EH (cell line): ENCODE data around the gene METTL1.
A peak's percentile ranks its signal among the peaks of the same experiment; 100 is the strongest.
"Not testable (repeated sequence)": the region's sequence is repeated elsewhere in the genome, so short reads cannot be mapped to it uniquely, and the experiment has no call there.

Experiments
- DNase-seq: peaks from one replicate; pipeline ENCODE4 v3.0.0-alpha.2; 2015; ENCODE audit warnings: low read depth

METTL1 gene

GRCh38 chr12:57771873-57772428 is at the start of gene METTL1:
Gene METTL1, minus strand, starts transcription at chr12:57772105. Its CDS starts 22 bp downstream, at chr12:57772083.
- peak; percentile 97 for DNase-seq

GRCh38 chr12:57821015-57821414 is 49.1 kb upstream of the METTL1 start:
- not testable (repeated sequence) for DNase-seq

GRCh38 chr12:57820119-57820518 is 48.2 kb upstream of the METTL1 start:
- DNase-seq = not testable (repeated sequence)

GRCh38 chr12:57817990-57818331 is 46.1 kb upstream of the METTL1 start:
- not testable (repeated sequence) for DNase-seq

GRCh38 chr12:57817261-57817989 is 45.5 kb upstream of the METTL1 start:
- no peak for DNase-seq

- peak; percentile 28 for DNase-seq
These were observed 44.9 kb upstream of the METTL1 start for GRCh38 chr12:57816855-57817151.

GRCh38 chr12:57816001-57816854 is 44.3 kb upstream of the METTL1 start:
- DNase-seq = peak; percentile 36

- no peak for DNase-seq
These were observed 43.5 kb upstream of the METTL1 start for GRCh38 chr12:57815177-57816000.

- DNase-seq = peak; percentile 41
These were observed 42.3 kb upstream of the METTL1 start for GRCh38 chr12:57813971-57814772.

- DNase-seq = no peak
These were observed 41.4 kb upstream of the METTL1 start for GRCh38 chr12:57813111-57813970.

- DNase-seq = no peak
These were observed 39.3 kb upstream of the METTL1 start for GRCh38 chr12:57811028-57811755.

GRCh38 chr12:57810450-57810849 is 38.5 kb upstream of the METTL1 start:
- peak; percentile 55 for DNase-seq

GRCh38 chr12:57809425-57809824 is 37.5 kb upstream of the METTL1 start:
- no peak for DNase-seq

GRCh38 chr12:57808351-57808750 is 36.4 kb upstream of the METTL1 start:
- no peak for DNase-seq

GRCh38 chr12:57807285-57807684 is 35.4 kb upstream of the METTL1 start:
- DNase-seq = no peak

- no peak for DNase-seq
These were observed 34.8 kb upstream of the METTL1 start for GRCh38 chr12:57806677-57807076.

GRCh38 chr12:57803319-57803893 is 31.5 kb upstream of the METTL1 start:
- peak; percentile 66 for DNase-seq

- DNase-seq = no peak
These were observed 30.7 kb upstream of the METTL1 start for GRCh38 chr12:57802607-57803006.

GRCh38 chr12:57800965-57801364 is 29.1 kb upstream of the METTL1 start:
- no peak for DNase-seq
